ENCODE results near the gene CCT7.
A peak's percentile ranks its signal among the peaks of the same experiment; 100 is the strongest.

CCT7 gene

GRCh38 chr2:73272270-73272669 lies 38.2 kb downstream of the CCT7 start:
- TF ChIP-seq USF1 (IDR thresholded peaks at IDR 0.05) (no peak), ZBTB7A (IDR thresholded peaks at IDR 0.05; ENCODE audit: low read depth) (no peak), EP300 (IDR thresholded peaks at IDR 0.05; ENCODE audit: borderline replicate concordance) (no peak), EGR1 (IDR thresholded peaks at IDR 0.05) (no peak), TCF12 (IDR thresholded peaks at IDR 0.05; ENCODE audit: low read depth) (no peak), RAD21 (IDR thresholded peaks at IDR 0.05; ENCODE audit: low read depth) (no peak), CEBPB (IDR thresholded peaks at IDR 0.05) (no peak), TAF1 (IDR thresholded peaks at IDR 0.05; ENCODE audit: low read depth) (no peak), CREB1 (IDR thresholded peaks at IDR 0.05; ENCODE audit: low read depth) (no peak), FOXM1 (IDR thresholded peaks at IDR 0.05; ENCODE audit: borderline replicate concordance, low read depth) (no peak), TEAD4 (IDR thresholded peaks at IDR 0.05) (no peak), YY1 (IDR thresholded peaks at IDR 0.05; ENCODE audit: low read depth) (no peak), NFIC (IDR thresholded peaks at IDR 0.05) (no peak)
- TF ChIP-seq, protein P1, sequence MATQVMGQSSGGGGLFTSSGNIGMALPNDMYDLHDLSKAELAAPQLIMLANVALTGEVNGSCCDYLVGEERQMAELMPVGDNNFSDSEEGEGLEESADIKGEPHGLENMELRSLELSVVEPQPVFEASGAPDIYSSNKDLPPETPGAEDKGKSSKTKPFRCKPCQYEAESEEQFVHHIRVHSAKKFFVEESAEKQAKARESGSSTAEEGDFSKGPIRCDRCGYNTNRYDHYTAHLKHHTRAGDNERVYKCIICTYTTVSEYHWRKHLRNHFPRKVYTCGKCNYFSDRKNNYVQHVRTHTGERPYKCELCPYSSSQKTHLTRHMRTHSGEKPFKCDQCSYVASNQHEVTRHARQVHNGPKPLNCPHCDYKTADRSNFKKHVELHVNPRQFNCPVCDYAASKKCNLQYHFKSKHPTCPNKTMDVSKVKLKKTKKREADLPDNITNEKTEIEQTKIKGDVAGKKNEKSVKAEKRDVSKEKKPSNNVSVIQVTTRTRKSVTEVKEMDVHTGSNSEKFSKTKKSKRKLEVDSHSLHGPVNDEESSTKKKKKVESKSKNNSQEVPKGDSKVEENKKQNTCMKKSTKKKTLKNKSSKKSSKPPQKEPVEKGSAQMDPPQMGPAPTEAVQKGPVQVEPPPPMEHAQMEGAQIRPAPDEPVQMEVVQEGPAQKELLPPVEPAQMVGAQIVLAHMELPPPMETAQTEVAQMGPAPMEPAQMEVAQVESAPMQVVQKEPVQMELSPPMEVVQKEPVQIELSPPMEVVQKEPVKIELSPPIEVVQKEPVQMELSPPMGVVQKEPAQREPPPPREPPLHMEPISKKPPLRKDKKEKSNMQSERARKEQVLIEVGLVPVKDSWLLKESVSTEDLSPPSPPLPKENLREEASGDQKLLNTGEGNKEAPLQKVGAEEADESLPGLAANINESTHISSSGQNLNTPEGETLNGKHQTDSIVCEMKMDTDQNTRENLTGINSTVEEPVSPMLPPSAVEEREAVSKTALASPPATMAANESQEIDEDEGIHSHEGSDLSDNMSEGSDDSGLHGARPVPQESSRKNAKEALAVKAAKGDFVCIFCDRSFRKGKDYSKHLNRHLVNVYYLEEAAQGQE (IDR thresholded peaks at IDR 0.05; ENCODE audit: low read depth): no peak
- TF ChIP-seq, protein P2, sequence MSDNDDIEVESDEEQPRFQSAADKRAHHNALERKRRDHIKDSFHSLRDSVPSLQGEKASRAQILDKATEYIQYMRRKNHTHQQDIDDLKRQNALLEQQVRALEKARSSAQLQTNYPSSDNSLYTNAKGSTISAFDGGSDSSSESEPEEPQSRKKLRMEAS (IDR thresholded peaks at IDR 0.05): no peak

DNA sequence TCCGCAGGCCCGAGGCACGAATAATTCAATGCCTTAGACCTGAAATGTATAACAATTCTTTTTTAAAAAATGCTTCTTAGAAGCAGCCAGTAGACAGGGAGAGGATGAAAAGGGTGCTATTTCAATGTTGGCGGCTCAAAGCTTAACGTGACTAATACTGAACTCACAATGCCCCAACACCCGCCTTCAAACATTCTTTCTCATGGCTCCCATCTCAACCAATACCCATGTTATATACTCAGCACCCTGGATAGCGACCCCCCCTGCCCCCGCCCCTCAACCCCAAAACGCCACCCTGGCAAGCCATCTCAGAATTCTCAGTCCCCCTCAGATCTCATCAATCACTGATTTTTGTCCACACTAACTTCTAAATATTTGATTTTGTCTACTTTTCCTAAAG lies 45.7 kb downstream of the CCT7 start:
- TF ChIP-seq, protein P2 (IDR thresholded peaks at IDR 0.05): no peak
- TF ChIP-seq, protein P1 (IDR thresholded peaks at IDR 0.05; ENCODE audit: low read depth): peak; percentile 78
- no peak for TF ChIP-seq EGR1 (IDR thresholded peaks at IDR 0.05)

- TF ChIP-seq FOXM1 (IDR thresholded peaks at IDR 0.05; ENCODE audit: borderline replicate concordance, low read depth): no peak
- TF ChIP-seq USF1 (IDR thresholded peaks at IDR 0.05): peak; percentile 51
Observed at GRCh38 chr2:73281244-73281643, 47.1 kb downstream of the CCT7 start.

- no peak for TF ChIP-seq EGR1 (IDR thresholded peaks at IDR 0.05)
- no peak for TF ChIP-seq RAD21 (IDR thresholded peaks at IDR 0.05; ENCODE audit: low read depth)
- TF ChIP-seq USF1 (IDR thresholded peaks at IDR 0.05): no peak
- no peak for TF ChIP-seq TAF1 (IDR thresholded peaks at IDR 0.05; ENCODE audit: low read depth)
- no peak for TF ChIP-seq ZBTB7A (IDR thresholded peaks at IDR 0.05; ENCODE audit: low read depth)
- TF ChIP-seq, protein P1 (IDR thresholded peaks at IDR 0.05; ENCODE audit: low read depth): no peak
- no peak for TF ChIP-seq CEBPB (IDR thresholded peaks at IDR 0.05)
Observed at GRCh38 chr2:73282924-73283544, 48.9 kb downstream of the CCT7 start.

Measured in Ishikawa (cell line).